GM12865 (cell line): Measurements from ENCODE around the gene CUL7.

Experiments used
- DNase-seq: peaks from one replicate; pipeline ENCODE4 v3.0.0; 2010; ENCODE audit warnings: low read depth
- H3K4me3 ChIP-seq: 2 replicates; pipeline ENCODE4 v1.5.1; 2011; ENCODE audit warnings: mild to moderate bottlenecking, low read depth, low read length, control low read depth
- TF ChIP-seq, protein P1 (sequence below): IDR thresholded peaks from 2 replicates; pipeline ENCODE4 v1.5.1; 2011; ENCODE audit warnings: low read length, control low read depth, low read depth, inconsistent platforms; ENCODE audit not compliant: insufficient read depth; ENCODE audit errors: missing control alignments

The CUL7 gene

GRCh38 chr6:43062818-43063217, 9.2 kb upstream of the CUL7 start:
- TF ChIP-seq, protein P1, sequence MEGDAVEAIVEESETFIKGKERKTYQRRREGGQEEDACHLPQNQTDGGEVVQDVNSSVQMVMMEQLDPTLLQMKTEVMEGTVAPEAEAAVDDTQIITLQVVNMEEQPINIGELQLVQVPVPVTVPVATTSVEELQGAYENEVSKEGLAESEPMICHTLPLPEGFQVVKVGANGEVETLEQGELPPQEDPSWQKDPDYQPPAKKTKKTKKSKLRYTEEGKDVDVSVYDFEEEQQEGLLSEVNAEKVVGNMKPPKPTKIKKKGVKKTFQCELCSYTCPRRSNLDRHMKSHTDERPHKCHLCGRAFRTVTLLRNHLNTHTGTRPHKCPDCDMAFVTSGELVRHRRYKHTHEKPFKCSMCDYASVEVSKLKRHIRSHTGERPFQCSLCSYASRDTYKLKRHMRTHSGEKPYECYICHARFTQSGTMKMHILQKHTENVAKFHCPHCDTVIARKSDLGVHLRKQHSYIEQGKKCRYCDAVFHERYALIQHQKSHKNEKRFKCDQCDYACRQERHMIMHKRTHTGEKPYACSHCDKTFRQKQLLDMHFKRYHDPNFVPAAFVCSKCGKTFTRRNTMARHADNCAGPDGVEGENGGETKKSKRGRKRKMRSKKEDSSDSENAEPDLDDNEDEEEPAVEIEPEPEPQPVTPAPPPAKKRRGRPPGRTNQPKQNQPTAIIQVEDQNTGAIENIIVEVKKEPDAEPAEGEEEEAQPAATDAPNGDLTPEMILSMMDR = no peak
- H3K4me3 ChIP-seq = no peak overlapping the region
- DNase-seq = no peak

GRCh38 chr6:43061861-43062260, 8.2 kb upstream of the CUL7 start:
- TF ChIP-seq, protein P1 = no peak
- no peak overlapping the region for H3K4me3 ChIP-seq
- DNase-seq = no peak

GRCh38 chr6:43060755-43061633, 7.3 kb upstream of the CUL7 start:
- TF ChIP-seq, protein P1 = no peak
- no peak for DNase-seq
- no peak overlapping the region for H3K4me3 ChIP-seq

GRCh38 chr6:43060034-43060754, 6.5 kb upstream of the CUL7 start:
- TF ChIP-seq, protein P1 = no peak
- DNase-seq = no peak

DNA sequence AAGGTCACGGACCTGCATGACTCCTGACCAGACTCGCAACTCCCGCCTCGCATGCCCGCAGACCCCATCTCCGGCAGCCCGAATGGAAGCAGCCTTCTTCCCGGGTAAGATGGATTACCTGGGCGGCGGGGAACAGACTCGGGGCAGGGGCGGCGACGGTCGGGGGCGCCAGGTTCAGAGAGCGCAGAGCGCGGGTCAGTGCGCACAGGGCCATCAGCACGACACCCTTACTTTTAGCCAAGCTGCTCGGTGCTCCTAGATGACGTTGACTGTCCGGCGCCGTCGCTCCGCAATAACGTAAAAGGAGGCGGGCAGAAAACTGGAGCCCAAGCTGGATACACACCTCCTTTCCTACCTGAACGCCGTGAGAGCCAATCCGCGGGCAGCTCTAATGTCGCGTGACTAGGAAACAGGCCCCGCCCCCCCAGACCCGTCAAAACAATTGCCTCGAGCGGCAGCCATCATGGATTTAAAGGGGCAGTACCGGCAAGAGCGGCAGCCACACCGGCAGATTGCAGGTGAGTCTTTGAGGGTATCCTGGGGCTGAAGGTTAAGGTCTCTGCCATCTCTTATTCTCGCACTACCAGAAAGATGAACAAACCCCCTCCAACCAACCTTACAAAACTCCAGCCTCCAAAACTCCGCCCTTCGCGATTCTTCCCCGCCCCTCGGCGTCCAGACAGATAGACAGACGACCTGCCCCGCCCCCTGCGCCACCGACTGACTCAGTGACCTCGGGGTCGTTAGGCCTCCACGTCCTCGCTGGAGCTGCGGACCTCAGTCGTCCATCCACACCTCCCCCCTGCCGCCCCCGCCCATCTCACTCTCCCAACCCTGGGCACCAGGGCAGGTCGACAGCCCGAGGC, 5.8 kb upstream of the CUL7 start, which contains the start of the genes KLC4 and MRPL2:
KLC4 (plus strand) TSS at position 464 of the 866 bp plus-strand sequence. CDS start 1,705 bp downstream, outside the sequence.
MRPL2 (minus strand) TSS at position 267 of the 866 bp plus-strand sequence; CDS start at position 214, 53 bp downstream.
- TF ChIP-seq, protein P1 = no peak
- peak; percentile 98 for DNase-seq
- H3K4me3 ChIP-seq = peak within 1 kb of the TSS; percentile 93

More at GRCh38 chr6:43060034-43060754, 6.5 kb upstream of the CUL7 start:
- H3K4me3 ChIP-seq = peak overlapping the region; percentile 65

DNA sequence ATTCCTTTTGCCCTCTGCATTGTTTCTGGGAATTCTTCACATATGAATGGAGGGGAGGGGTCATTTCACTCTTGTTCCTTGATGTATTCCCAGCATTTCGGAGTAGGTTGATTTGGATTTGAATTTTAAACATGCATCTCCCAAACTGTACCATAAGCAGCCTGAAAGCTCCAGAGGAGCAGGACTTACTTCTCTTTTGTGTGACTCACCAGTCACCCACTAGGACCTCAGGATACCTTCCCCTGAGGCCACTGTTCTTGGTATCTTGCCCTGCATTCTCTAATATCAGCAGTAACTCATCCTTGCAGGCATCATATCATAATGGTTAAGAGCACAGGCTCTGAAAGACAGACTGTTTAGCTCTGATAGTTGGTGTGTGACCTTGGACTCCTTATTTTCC, 4.9 kb upstream of the CUL7 start:
- no peak for DNase-seq
- TF ChIP-seq, protein P1 = no peak
- peak overlapping the region; percentile 93 for H3K4me3 ChIP-seq
